Stimulated activated CD8-positive, alpha-beta memory T cell treated with anti-CD3 and anti-CD28 coated beads, Interleukin-4, amount 100 ng/mL, for 24 hours (primary cell): ENCODE results near the gene CNOT6L.
"Not testable (repeated sequence)": the region's sequence is repeated elsewhere in the genome, so short reads cannot be mapped to it uniquely, and the experiment has no call there.

Experiments
- DNase-seq: peaks from one replicate; pipeline ENCODE4 v3.0.0-alpha.2; 2020; ENCODE audit warnings: low read depth

The CNOT6L gene

DNA sequence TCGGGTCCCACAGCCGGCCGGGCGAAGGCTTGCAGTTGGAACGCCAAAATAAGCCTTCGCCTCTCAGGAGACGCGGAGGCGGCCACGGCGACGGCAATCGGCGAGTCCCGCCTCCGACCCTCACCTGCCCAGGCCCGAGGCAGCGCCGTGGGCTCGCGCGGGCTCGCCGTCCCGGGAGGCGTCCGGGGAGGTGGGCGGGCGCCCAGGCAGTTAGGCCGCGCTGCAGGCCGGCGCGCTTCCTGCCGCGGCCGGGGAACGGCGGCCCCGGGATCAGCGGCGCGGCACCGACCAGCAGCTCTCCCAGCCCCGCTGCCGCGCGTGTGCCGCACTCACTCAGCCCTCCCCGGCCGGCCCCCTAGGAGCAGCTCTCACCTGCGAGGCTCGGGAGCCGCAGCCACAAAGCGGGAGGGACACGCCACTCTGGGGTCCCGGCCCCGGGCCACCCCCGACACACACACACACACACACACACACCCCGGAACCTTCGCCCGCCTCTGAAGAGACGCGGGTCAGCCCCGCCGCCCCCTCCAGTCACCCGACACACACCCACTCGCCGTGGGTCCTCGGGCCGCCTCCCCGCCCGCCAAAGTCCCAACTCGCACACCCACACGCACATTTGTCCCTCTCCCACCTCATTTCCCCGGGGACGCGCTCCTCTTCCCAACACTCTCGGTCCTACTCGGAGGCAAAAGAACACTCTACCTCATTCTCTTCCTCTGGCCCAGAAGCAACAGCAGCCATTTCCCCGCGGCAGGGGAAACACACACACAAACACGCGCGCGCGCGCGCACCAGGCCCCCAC, at the start of gene CNOT6L:
CNOT6L (minus strand) TSS at position 767 of the 802 bp plus-strand sequence; CDS start at position 707, 60 bp downstream.
- peak; percentile 33 for DNase-seq

DNA sequence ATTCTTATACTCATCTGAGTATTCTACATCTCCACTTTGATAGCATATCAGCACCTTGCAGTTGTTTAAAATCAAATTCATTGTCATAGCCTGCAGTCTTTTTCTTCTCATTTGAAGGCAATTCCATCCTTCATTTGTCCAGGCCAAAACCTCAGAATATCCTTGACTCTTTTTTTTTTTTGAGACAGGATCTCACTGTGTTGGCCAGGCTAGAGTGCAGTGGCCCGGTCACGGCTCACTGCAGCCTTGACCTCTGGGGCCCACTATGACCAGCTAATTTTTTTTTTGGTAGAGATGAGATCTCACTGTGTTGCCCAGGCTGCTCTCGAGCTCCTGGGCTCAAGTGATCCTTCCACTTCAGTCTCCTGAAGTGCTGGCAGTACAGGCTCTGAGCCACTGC, 46.1 kb upstream of the CNOT6L start:
- DNase-seq = no peak

DNA sequence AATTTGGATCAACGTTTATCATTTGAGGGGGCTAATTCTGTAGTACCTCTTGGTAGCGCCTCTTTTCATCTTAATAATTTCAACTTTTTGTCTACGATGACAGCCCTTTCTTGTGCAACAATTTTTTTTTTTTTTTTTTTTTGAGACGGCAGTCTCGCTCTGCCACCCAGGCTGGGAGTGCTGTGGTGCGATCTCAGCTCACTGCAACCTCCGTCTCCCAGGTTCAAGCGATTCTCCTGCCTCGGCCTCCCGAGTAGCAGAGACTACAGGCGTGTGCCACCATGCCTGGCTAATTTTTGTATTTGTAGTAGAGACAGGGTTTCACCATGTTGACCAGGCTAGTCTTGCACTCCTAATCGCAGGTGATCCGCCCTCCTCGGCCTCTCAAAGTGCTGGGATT, 44.2 kb upstream of the CNOT6L start:
- DNase-seq = not testable (repeated sequence)

DNA sequence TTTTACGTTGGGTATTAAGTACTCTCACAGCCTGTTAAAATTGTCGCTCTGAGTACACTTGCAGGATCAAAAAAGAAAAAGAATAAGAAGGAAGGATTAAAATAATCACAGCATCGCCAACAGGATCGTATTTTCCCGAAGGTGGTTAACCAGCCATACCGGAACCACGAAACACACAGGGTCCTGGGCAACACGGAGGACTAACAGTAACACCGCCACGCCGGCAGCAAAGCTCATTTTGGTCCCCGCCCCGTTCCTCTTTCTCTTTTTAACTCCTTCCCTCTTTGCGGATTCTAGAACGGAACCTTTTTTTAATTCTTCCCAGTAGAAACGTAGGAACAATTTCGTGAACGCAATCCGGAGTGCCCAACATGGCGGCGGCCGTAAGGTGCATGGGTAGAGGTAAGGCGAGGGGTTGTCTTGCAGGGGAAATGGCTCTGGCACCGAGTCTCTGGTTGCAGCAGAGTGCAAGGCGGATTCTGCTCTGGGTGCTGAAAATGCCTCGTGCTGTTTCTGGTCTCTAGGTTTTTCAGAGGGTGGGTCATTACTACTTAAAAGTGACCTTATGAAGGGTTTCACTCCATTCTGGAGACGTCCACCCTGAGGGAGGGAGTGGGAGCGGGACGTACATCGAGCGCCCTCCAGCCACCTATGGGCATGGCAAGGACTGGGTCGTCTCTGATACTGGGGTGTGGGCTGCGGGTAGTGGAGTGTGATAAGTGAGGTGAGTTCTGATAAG, 43.5 kb upstream of the CNOT6L start, which contains the start of gene MRPL1:
MRPL1 (plus strand) TSS at position 353 of the 739 bp plus-strand sequence; CDS start at position 372, 19 bp downstream.
- peak; percentile 72 for DNase-seq

DNA sequence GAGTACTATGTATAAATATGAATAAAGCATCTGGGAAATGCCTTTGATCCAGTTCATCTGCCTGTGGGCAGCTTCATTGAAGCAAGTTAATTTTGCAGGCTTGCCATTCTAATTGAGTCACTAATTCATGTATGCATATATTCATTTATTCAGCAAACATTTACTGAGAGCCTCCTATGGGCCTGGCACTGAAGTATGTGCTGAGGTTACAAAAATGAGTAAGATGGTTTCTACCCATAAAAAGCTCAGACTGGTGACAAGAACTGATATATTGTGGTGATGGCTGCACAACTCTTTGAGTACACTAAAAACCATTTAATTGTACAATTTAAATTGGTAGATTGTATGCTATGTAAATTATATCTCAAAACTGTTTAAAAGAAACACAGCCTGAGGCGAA, 42.3 kb upstream of the CNOT6L start:
- no peak for DNase-seq

DNA sequence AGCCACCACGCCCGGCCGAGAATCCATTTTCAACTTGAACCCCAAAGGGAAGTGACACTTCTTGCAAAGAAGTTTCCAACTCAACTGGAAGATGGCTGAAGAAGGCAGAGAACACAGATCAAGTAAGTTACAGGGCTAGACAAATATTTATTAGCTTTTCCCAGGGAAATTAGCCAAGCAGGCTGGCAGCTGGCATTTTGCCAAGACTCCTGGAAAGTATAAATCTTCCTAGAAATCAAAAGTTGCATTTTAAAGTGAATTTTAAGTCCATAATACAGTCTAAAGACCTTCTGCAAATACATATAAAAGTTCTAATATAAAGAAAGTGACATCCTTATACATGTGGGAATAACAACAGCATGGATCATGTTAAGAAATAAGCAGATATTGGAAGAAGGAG, 40.1 kb upstream of the CNOT6L start:
- no peak for DNase-seq

DNA sequence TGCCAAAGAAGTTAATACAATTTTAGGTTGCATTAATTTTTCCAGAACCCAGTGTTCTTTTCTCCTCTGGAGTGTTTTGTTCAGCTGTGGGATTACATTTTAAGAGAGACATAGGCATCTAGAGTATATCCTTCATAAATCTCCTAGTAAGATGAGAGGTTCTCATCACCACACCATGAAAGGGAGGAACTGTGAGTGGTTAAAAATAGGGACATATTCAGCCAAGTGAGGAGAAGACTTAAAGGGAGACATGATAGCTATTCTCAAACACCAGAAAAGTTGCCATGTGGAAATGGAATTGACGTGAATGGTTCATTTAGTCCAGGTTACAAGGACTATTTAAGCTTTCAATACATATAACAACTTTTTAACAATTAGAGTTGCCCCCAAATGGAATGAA, 37.0 kb upstream of the CNOT6L start:
- DNase-seq = no peak

DNA sequence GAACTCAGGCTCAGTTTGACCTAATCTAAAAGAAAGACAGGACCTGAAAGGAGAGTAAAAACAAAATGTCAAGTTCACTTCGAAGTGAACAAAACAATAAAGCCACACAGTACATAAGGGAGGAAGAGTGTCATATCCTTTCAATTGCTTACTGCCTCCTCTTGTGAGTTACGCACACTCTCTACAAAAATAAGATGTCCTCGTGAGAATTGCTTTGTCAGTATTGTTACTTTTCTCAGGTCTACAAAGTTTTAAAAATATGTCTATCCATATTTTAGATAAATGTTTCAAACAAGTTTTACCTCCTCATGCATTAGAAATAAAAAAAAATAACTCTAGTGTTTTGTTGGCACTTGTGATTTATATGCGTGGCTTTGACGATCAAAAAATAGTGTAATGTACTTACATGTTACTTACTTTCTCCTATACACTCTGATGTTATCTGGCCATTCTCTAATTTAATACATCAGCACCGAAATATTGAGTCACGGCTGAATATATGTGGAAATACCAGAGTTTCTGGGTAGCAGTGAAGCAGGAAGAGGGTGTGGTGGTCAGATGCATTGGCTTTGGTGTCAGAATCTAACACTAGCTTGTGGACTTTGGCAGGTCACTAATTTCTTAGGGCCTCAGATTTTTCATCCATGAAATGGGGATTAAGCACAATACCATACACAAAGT, 35.4 kb upstream of the CNOT6L start:
- DNase-seq = no peak

DNA sequence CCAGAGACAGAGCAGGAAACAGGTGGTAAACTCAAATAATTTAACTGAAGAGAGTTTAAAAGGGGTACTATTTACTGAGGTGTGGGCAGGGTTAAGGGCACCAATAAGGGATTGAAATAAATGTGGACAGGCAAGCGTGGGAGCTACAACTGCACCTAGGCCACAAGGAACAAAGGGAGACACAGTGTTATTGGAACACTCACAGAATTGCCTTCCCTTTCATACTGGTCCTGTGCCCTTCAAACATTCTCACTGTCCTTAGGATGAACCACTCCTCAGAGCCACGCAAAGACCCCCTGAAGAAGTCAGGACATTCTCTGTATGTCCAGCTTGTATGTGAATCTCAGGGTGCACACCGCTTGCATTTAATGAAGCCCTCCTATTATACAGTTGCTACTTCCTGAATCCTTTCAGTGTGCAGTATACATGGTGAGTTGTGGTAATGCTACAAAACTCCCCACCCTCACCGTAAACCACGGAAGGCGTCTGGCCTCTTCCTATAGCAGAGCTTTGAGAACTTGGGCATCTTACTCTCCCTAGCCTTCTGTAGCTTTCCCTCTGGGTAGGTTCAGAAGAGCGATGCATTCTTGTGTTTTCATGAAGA, 33.8 kb upstream of the CNOT6L start:
- DNase-seq = peak; percentile 37

DNA sequence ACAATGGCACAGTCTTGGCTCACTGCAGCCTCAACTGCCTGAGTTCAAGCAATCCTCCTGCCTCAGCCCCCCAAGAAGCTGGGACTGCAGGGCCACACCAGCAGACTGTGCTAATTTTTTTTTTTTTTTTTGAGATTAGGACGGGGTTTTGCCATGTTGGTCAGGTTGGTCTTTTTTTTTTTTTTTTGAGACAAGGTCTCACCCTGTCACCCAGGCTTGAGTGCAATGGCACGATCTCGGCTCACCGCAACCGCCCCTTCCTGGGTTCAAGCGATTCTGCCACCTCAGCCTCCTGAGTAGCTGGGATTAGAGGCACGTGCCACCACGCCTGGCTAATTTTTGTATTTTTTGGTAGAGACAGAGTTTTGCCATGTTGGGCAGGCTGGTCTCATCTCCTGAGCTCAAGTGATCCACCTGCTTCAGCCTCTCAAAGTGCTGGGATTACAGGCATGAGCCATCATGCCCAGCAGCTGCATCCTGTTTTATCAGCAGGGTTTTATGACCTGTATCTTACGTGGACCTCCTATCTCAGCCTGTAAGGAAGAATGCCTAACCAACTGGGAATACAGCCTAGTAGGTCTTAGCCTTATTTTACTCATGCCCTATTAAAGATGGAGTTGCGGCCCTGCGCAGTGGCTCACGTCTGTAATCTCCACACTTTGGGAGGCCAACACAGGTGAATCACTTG, 30.3 kb upstream of the CNOT6L start:
- DNase-seq = no peak

DNA sequence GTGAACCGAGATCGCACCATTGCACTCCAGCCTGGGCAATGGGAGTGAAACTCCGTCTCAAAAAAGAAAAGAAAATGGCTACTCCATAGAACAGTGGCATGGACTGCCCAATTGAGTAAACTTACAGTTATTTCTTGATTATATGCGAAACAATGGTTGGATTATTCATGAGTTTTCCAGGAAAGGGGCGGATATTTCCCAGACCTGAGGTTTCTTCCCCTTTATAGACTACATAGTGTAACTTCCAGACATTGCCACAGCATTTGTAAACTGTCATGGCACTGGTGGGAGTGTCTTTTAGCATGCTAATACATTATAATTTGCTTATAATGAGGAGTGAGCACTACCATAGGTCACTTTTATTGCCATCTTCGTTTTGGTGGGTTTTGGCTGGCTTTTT, 29.3 kb upstream of the CNOT6L start:
- no peak for DNase-seq

DNA sequence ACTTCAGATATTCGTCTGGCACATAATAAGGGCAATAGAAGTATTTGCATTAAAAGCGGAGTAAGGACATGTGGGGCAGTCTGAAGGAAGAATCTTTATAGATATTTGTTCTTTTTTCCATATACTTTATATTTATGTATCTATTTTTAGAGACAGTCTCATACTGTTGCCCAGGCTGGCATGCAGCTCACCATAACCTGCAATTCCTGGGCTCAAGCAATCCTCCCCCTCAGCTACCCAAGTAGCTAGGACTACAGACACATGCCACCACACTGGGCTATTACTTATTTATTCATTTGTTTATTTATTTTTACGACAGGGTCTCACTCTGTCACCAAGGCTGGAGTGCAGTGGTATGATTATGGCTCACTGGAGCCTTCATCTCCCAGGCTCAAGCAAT, 26.8 kb upstream of the CNOT6L start:
- no peak for DNase-seq

DNA sequence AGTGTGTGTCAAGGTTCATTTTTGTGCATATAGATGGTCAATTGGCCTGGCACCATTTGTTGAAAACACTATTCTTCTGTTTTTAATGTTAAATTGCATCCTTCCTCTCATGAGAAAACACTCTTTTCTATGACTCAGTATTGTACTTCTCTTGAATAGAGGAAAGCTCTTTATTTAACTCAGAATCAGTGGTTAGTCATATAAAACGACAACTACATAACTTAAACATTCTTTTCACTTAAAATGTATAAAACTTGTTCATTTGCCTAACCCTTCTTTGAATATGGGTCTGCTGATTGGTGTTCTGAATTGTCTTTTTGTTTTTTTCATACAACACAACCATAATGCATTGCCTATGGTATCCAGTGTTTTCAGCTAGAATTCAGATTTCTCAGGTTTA, 26.2 kb upstream of the CNOT6L start:
- DNase-seq = no peak

DNA sequence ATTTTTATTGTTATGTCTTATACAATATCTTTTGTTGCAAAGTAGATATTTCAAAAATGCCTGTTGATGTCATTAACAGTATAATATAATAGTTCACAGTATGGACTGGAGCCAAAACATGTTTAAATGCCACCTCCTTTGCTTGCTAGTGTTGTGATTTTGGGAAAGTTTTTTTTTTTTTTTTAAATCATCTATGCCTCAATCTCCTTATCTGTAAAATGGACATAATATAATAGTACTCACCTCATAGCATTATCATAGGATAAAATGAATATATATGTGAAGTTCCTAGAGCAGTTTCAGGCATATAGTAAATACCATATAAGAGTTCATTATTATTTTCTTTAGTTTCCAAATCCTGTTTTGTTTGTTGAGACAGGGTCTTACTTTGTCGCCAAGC, 25.2 kb upstream of the CNOT6L start:
- DNase-seq = no peak

DNA sequence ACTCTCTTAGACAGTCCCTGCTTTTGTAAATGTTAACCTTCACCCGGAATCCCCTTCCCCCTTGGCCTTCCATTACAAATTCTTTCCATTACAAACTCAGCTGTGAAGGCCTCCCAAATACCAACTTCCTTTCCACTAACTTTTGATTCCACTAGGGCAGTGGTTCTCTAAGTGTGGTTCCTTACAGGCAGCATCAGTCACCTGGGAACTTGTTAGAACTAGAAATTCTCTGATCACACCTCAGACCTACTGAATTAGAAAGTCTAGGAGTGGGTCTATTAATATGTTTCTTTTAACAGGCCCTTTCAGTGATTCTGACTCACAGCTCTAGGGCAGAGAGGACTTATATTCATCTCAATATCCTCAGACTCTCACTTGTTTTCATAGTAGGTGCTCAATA, 24.5 kb upstream of the CNOT6L start:
- DNase-seq = no peak

DNA sequence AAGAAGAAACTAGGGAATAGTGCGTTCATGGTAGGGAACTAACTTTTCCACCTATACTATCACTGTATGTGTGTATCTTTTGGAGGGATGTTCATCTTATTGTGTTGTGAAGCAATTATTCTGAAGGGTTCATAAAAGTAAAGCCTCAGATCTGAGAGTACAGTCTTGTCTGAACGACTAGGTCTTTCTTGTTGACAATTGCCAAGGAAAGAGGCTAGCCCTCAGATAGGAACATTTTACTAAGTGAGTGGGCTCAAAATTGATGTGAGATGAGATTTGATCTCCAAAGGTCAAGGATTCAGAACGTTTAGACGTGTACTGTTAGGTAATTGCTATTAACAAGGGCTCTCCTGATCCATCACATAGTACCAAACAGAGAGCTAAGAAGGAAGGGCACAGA, 15.2 kb upstream of the CNOT6L start:
- DNase-seq = no peak

DNA sequence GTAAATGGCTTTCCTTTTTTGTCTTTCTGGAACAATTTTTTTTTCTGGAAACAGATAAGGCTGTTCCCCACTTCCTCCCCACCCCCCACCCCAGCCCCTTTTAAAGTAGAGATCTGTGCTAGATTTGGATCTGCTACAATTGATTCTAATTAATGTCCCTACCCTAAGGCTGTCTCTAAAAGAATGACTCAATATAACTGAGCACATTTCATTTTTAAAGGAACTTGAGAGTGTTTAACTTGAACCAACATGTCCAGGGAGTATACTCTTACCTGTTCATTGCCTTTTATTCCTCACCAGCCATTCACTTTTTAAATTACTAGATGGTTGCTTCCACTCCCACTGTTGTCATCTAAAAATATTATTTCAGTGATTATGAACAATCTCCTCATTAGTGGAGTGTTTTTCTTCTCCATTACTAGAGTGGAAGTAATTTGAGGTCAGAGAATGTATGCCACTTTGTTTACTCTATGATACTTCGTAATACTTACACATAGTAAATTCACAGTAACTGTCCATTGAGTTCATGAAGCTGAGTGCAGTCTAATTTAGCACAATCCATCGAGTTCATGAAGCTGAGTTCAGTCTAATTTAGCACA, 14.1 kb upstream of the CNOT6L start:
- DNase-seq = no peak

DNA sequence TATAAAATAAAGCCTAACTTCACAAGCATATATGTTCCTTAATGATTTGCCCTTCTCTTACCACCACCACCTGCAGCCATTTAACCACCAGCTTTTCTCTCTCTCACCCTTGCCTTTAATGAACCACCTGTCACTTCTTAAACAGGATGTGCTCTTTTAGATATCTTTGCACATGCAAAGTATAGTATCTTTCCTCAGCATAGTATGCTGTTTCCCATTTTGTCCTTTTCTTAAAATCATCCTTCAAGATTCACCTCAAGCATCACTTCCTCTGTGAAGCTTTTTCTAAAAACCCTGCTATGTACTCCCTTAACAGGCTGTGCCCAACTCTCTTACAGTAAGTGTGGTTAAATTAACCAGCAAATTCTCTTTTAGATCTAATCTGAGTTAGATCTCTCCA, 8.2 kb upstream of the CNOT6L start:
- DNase-seq = no peak

DNA sequence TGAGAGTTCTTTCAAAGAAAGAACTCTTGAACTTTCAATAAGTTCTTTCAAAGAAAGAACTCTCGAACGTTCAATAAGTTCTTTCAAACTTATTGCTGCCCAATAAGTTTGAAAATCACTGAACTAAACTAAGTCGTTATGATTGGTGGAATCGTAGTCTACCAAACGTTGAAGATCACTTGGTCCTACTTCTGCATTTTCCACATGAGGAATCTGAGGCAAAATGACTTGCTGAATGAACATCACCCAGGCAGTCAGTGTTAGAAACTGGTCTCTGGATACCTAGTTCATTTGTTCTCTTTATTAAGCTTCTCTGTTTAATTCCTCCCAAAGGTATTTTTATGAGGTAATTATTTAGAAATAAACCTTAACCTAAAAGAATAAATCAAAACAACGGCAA, 7.1 kb upstream of the CNOT6L start:
- no peak for DNase-seq

DNA sequence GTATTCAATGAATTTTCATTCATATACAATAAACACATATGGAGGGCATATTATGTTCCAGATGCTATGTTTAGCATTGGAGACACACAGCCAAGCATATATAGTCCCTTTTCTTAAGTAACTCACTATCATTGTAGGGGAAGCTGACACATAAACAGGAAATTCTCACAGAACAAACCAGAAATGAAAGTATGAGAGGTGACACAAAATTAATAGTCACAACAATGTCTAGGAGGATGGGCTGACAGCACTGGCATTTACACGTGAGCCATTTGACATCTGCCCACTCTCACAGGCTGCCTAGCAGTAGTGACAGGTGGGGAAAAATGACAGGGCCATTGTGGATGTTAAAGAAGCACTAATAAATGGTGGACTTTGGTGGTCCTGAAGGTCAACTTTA, 2.6 kb upstream of the CNOT6L start:
- no peak for DNase-seq
